Measurements from ENCODE around the gene C17orf107. TPM values are rescaled to one million over a fixed set of nuclear protein-coding genes. Genes with fewer than 3 reads are reported as not detected.

C17orf107 gene
- total and polyA plus RNA-seq, 2 of the 13 experiments (the other 11 are each of a cell fraction or from before 2014, with no cell fraction given) = 0.20 to 0.59 TPM

DNA sequence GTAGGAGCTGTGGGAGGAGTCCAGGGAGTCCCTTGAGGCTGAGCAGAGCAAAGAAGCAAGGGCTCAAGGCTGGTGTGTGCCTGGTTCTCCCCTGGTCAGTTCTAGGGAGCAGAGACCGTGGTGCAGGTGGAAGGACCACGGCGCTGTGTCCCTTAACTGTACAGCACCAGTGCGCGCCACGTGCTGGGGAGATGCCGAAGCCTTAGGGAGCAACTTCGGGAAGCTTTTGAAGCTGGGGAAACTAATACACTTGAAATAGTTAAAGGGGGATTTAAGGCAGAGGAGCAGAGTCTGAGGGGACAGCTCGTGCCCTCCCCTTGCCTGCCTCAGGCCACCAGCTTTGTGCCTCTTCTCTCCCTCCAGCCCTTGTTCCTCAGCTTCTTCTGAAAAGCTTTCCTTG, 38.7 kb upstream of the C17orf107 start:
- Histone ChIP-seq H3K27me3 (ENCODE audit: control insufficient read depth in 1 of 2, insufficient read depth in 2 of 2, low read length in 2 of 2) (no peaks in the 10 kb centered on the region), H3K9me3 (ENCODE audit: low read length) (no peaks in the 10 kb centered on the region), H4K20me1 (ENCODE audit: insufficient read depth, low read length) (no peaks in the 10 kb centered on the region), H3K4me3 (replicated peaks in 1 of 3; ENCODE audit: insufficient read depth in 1 of 3, low read depth in 2 of 3, low read length in 3 of 3) (no peak overlapping the region), H2AFZ (ENCODE audit: low read length) (no peak overlapping the region), H3K4me1 (ENCODE audit: insufficient read depth, low read length) (peaks cover 59% of the 10 kb centered on the region), H3K27ac (ENCODE audit: extremely low read length, insufficient read depth, low read length) (no peak overlapping the region), H3K9ac (ENCODE audit: insufficient read depth, low read depth, low read length) (no peak overlapping the region), H3K4me2 (ENCODE audit: low read depth, low read length) (no peak overlapping the region), H3K79me2 (ENCODE audit: insufficient read depth, low read length) (peaks cover 48% of the 10 kb centered on the region), H3K36me3 (replicated peaks in 1 of 2; ENCODE audit: control insufficient read depth in 1 of 2, insufficient read depth in 2 of 2, low read length in 2 of 2) (peaks cover 11 to 38% of the 10 kb centered on the region in 2 experiments)
- 97% methylated on average over 9 of the region's 9 CpGs for WGBS (ENCODE audit: low lambda C conversion rate)
- ChIA-PET POLR2A (interaction anchor here (0.7 to 2.1 kb wide), 3 partner anchors 65 to 82 kb away, joined by 3 to 9 read pairs (median 4); partner anchors contain the start of gene PSMB6), CTCF (ENCODE audit: low intra/inter-chr PET ratio, low total read pairs) (no interaction called here)
- 0 out of 2 replicates have a peak, but pooled peaks have one; percentile 33 for TF ChIP-seq ZNF772 (CRISPR knock-in tag; IDR thresholded peaks at IDR 0.05)
- TF ChIP-seq, protein P1, sequence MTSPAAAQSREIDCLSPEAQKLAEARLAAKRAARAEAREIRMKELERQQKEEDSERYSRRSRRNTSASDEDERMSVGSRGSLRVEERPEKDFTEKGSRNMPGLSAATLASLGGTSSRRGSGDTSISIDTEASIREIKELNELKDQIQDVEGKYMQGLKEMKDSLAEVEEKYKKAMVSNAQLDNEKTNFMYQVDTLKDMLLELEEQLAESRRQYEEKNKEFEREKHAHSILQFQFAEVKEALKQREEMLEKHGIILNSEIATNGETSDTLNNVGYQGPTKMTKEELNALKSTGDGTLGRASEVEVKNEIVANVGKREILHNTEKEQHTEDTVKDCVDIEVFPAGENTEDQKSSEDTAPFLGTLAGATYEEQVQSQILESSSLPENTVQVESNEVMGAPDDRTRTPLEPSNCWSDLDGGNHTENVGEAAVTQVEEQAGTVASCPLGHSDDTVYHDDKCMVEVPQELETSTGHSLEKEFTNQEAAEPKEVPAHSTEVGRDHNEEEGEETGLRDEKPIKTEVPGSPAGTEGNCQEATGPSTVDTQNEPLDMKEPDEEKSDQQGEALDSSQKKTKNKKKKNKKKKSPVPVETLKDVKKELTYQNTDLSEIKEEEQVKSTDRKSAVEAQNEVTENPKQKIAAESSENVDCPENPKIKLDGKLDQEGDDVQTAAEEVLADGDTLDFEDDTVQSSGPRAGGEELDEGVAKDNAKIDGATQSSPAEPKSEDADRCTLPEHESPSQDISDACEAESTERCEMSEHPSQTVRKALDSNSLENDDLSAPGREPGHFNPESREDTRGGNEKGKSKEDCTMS (CRISPR knock-in tag; conservative IDR thresholded peaks at IDR 0.05) = no peak
- no TSS peak for BruUV-seq (replicated peaks)
- FAIRE-seq (no peak), DNase-seq (ENCODE audit: low spot score) (no peak), ATAC-seq (no peak)
- intact Hi-C loops (cut with micrococcal nuclease; ENCODE audit: unreplicated experiment) (no loop called here), in situ Hi-C loops (cut with HindIII; ENCODE audit: extremely low pct_ligation_motif_present, low pct_unique_long_range_greater_than_20kb) (no loop called here)

GRCh38 chr17:4861052-4861451, 38.3 kb upstream of the C17orf107 start:
- no peak for FAIRE-seq
- H3K9ac ChIP-seq (ENCODE audit: insufficient read depth, low read depth, low read length) = no peak overlapping the region
- H3K27ac ChIP-seq (ENCODE audit: extremely low read length, insufficient read depth, low read length) = no peak overlapping the region
- no peak overlapping the region for H3K4me2 ChIP-seq (ENCODE audit: low read depth, low read length)
- peaks cover 48% of the 10 kb centered on the region for H3K79me2 ChIP-seq (ENCODE audit: insufficient read depth, low read length)
- intact Hi-C loops (cut with micrococcal nuclease; ENCODE audit: unreplicated experiment) = no loop called here
- H4K20me1 ChIP-seq (ENCODE audit: insufficient read depth, low read length) = no peaks in the 10 kb centered on the region
- DNase-seq (ENCODE audit: low spot score) = no peak
- peaks cover 59% of the 10 kb centered on the region for H3K4me1 ChIP-seq (ENCODE audit: insufficient read depth, low read length)
- ATAC-seq = no peak
- H3K27me3 ChIP-seq (ENCODE audit: control insufficient read depth in 1 of 2, insufficient read depth in 2 of 2, low read length in 2 of 2) = no peaks in the 10 kb centered on the region
- H3K4me3 ChIP-seq (replicated peaks in 1 of 3; ENCODE audit: insufficient read depth in 1 of 3, low read depth in 2 of 3, low read length in 3 of 3) = no peak overlapping the region
- H3K9me3 ChIP-seq (ENCODE audit: low read length) = no peaks in the 10 kb centered on the region
- H2AFZ ChIP-seq (ENCODE audit: low read length) = no peak overlapping the region
- BruUV-seq (replicated peaks) = no TSS peak
- 97% methylated on average over 16 of the region's 16 CpGs for whole genome bisulfite sequencing (ENCODE audit: low lambda C conversion rate)
- H3K36me3 ChIP-seq (replicated peaks in 1 of 2; ENCODE audit: control insufficient read depth in 1 of 2, insufficient read depth in 2 of 2, low read length in 2 of 2) = peaks cover 11 to 38% of the 10 kb centered on the region in 2 experiments
- ChIA-PET POLR2A (interaction anchor here (0.7 to 2.1 kb wide), 3 partner anchors 65 to 83 kb away, joined by 3 to 9 read pairs (median 4); partner anchors contain the start of gene PSMB6), CTCF (ENCODE audit: low intra/inter-chr PET ratio, low total read pairs) (no interaction called here)
- in situ Hi-C loops (cut with HindIII; ENCODE audit: extremely low pct_ligation_motif_present, low pct_unique_long_range_greater_than_20kb) = no loop called here
- TF ChIP-seq, protein P2, sequence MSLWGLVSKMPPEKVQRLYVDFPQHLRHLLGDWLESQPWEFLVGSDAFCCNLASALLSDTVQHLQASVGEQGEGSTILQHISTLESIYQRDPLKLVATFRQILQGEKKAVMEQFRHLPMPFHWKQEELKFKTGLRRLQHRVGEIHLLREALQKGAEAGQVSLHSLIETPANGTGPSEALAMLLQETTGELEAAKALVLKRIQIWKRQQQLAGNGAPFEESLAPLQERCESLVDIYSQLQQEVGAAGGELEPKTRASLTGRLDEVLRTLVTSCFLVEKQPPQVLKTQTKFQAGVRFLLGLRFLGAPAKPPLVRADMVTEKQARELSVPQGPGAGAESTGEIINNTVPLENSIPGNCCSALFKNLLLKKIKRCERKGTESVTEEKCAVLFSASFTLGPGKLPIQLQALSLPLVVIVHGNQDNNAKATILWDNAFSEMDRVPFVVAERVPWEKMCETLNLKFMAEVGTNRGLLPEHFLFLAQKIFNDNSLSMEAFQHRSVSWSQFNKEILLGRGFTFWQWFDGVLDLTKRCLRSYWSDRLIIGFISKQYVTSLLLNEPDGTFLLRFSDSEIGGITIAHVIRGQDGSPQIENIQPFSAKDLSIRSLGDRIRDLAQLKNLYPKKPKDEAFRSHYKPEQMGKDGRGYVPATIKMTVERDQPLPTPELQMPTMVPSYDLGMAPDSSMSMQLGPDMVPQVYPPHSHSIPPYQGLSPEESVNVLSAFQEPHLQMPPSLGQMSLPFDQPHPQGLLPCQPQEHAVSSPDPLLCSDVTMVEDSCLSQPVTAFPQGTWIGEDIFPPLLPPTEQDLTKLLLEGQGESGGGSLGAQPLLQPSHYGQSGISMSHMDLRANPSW (CRISPR knock-in tag; IDR thresholded peaks at IDR 0.05; ENCODE audit: borderline replicate concordance) = no peak
- TF ChIP-seq, protein P3, sequence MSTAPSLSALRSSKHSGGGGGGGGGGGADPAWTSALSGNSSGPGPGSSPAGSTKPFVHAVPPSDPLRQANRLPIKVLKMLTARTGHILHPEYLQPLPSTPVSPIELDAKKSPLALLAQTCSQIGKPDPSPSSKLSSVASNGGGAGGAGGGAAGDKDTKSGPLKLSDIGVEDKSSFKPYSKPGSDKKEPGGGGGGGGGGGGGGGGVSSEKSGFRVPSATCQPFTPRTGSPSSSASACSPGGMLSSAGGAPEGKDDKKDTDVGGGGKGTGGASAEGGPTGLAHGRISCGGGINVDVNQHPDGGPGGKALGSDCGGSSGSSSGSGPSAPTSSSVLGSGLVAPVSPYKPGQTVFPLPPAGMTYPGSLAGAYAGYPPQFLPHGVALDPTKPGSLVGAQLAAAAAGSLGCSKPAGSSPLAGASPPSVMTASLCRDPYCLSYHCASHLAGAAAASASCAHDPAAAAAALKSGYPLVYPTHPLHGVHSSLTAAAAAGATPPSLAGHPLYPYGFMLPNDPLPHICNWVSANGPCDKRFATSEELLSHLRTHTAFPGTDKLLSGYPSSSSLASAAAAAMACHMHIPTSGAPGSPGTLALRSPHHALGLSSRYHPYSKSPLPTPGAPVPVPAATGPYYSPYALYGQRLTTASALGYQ (CRISPR knock-in tag; IDR thresholded peaks at IDR 0.05) = no peak
- TF ChIP-seq ZNF704 (CRISPR knock-in tag; IDR thresholded peaks at IDR 0.05; ENCODE audit: borderline replicate concordance) = no peak
- no peak for TF ChIP-seq ARNTL (CRISPR knock-in tag; IDR thresholded peaks at IDR 0.05)
- no peak for TF ChIP-seq ZFX (CRISPR knock-in tag; IDR thresholded peaks at IDR 0.05; ENCODE audit: low read depth)
- TF ChIP-seq ZNF24 (IDR thresholded peaks at IDR 0.05) = no peak
- no peak for TF ChIP-seq RCOR2 (CRISPR knock-in tag; IDR thresholded peaks at IDR 0.05)

Data from HepG2 (cell line).